T-helper 1 cell treated with Interleukin-12 subunit alpha and Interleukin-12 subunit beta and Interleukin-4 antibody, amounts not matched to agents 30 μg/mL and 1 μg/mL, for 36 hours (primary cell): ENCODE measurements around the gene CTNND2.

Source experiments
- H3K27ac Mint-ChIP-seq: one replicate; pipeline ENCODE4 v1.8.0; 2021; ENCODE audit warnings: mild to moderate bottlenecking, mixed read lengths
- H3K27me3 Mint-ChIP-seq: one replicate; pipeline ENCODE4 v1.8.0; 2021; ENCODE audit warnings: low read depth, mixed read lengths
- H3K36me3 Mint-ChIP-seq: one replicate; pipeline ENCODE4 v1.8.0; 2021; ENCODE audit warnings: low read depth, mixed read lengths
- H3K4me1 Mint-ChIP-seq: one replicate; pipeline ENCODE4 v1.8.0; 2021; ENCODE audit warnings: low read depth, mixed read lengths
- H3K4me3 Mint-ChIP-seq: one replicate; pipeline ENCODE4 v1.8.0; 2021; ENCODE audit warnings: mild to moderate bottlenecking, moderate library complexity, mixed read lengths
- H3K9me3 Mint-ChIP-seq: one replicate; pipeline ENCODE4 v1.8.0; 2021; ENCODE audit warnings: mixed read lengths

The CTNND2 gene

DNA sequence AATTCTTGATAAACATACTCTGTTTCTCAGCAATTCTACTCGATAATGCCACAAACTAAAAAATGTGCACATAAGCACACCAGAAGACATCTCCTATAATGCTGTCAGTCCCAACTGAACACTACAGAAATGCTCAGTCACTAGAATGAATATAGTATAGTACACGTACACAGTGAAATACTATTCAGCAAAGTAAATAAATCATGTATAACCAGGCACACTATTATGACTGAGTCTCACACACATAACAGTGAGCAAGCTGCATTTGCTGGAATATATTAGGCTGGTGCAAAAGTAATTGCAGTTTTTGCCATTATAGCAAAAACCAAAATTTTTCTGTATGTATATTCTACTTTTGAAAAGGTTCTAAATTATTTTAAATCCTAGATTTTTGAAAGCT, 310.2 kb downstream of the CTNND2 start:
- no peak overlapping the region for H3K27ac Mint-ChIP-seq
- no peaks in the 10 kb centered on the region for H3K36me3 Mint-ChIP-seq
- no peaks in the 10 kb centered on the region for H3K4me1 Mint-ChIP-seq
- H3K9me3 Mint-ChIP-seq: no peaks in the 10 kb centered on the region
- no peak overlapping the region for H3K4me3 Mint-ChIP-seq
- no peaks in the 10 kb centered on the region for H3K27me3 Mint-ChIP-seq

DNA sequence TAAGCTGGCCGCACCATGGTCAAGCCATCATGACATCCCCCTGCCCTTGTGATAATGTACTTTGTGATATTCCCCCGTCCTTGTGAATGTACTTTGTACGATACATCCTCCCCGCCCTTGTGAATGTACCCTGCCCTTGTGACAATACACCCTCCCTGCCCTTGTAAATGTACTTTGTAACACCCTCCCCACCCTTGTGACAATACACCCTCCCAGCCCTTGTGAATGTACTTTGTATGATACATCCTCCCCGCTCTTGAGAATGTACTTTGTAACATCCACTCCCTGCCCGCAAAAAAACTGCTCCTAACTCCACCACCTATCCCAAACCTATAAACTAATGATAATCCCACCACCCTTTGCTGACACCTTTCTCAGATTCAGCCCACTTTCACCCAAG, 313.8 kb downstream of the CTNND2 start:
- no peaks in the 10 kb centered on the region for H3K27me3 Mint-ChIP-seq
- H3K4me1 Mint-ChIP-seq: no peaks in the 10 kb centered on the region
- H3K9me3 Mint-ChIP-seq: no peaks in the 10 kb centered on the region
- H3K36me3 Mint-ChIP-seq: no peaks in the 10 kb centered on the region
- no peak overlapping the region for H3K4me3 Mint-ChIP-seq
- H3K27ac Mint-ChIP-seq: no peak overlapping the region

DNA sequence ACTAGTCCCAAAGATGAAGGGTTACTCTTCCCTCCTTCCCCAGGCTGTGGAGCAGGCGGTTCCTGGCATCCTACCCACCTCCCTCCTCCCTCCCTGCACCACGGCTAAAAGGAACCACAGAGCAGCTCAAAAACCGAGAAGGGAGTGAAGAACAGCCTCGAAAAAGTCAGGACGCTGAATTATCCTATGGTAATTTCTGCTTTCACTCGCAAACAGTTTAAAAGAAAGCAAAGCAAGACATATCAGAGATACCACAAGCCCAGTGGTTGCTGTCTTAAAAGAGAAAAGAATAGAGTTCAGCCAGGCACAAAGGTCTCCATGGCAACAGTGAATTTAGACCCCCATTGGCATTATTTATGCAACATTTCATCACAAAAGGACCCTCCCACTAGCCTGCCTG, 315.4 kb downstream of the CTNND2 start:
- Mint-ChIP-seq H3K27ac (no peak overlapping the region), H3K4me3 (no peak overlapping the region), H3K27me3 (no peaks in the 10 kb centered on the region), H3K4me1 (no peaks in the 10 kb centered on the region), H3K36me3 (no peaks in the 10 kb centered on the region), H3K9me3 (no peaks in the 10 kb centered on the region)

DNA sequence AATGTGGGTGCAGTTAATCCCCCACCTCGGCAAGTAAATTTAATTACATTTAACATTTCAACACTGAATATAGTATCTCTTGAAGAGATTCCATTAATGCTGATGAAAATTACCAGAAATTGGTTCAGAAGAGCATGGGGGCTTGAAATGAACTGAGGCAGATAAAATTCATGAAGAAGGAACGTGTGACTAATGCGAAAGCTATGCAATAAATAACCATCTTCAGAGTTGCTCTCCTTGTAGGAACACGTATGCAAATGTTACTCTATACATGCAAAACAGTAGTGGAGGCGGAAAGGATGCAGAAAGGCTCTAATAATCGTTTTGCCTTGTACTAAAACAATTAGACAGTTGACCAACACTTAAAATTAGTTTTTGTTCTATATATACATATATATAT, 320.2 kb downstream of the CTNND2 start:
- Mint-ChIP-seq H3K27ac (no peak overlapping the region), H3K9me3 (no peaks in the 10 kb centered on the region), H3K4me1 (no peaks in the 10 kb centered on the region), H3K4me3 (no peak overlapping the region), H3K36me3 (no peaks in the 10 kb centered on the region), H3K27me3 (no peaks in the 10 kb centered on the region)

DNA sequence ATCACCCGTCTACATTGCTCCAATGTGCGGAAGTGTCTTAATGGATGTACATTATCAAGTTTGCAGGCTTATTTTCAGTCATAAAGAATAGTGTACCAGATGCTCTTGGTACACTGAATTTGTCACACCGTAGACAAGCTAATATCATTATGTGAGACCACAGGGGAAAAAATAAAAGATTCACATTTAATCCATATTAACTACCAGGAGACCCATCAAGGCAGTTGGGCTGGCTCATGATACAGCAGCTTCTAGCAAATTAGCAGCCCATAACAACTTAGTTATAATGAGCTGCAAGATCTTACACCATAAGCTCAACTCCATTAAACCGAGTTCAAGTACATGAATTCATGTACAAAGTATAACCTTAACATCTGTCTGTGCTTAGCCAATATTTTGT, 324.9 kb downstream of the CTNND2 start:
- H3K27me3 Mint-ChIP-seq: no peaks in the 10 kb centered on the region
- H3K36me3 Mint-ChIP-seq: no peaks in the 10 kb centered on the region
- H3K4me3 Mint-ChIP-seq: no peak overlapping the region
- no peaks in the 10 kb centered on the region for H3K9me3 Mint-ChIP-seq
- no peak overlapping the region for H3K27ac Mint-ChIP-seq
- H3K4me1 Mint-ChIP-seq: no peaks in the 10 kb centered on the region

DNA sequence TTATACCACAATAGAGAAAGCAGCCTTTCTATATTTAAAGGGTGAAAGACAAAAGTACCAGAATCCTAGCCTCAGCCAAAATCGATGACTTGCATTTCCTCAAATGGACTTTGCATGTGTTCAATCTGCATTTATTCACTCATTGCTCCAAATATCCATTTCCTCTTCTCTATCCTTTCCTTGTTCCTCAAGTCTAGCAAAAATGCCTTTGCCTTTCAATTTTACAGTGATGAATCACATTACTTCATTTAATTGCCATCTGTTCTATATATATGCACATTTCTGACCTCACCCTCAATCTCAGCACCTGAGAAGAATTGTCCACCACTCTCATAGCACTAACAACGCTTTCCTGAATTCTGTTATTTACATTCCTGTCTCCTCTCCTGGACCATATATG, 329.5 kb downstream of the CTNND2 start:
- no peaks in the 10 kb centered on the region for H3K36me3 Mint-ChIP-seq
- no peaks in the 10 kb centered on the region for H3K9me3 Mint-ChIP-seq
- H3K4me1 Mint-ChIP-seq: no peaks in the 10 kb centered on the region
- H3K27me3 Mint-ChIP-seq: no peaks in the 10 kb centered on the region
- no peak overlapping the region for H3K27ac Mint-ChIP-seq
- H3K4me3 Mint-ChIP-seq: no peak overlapping the region

DNA sequence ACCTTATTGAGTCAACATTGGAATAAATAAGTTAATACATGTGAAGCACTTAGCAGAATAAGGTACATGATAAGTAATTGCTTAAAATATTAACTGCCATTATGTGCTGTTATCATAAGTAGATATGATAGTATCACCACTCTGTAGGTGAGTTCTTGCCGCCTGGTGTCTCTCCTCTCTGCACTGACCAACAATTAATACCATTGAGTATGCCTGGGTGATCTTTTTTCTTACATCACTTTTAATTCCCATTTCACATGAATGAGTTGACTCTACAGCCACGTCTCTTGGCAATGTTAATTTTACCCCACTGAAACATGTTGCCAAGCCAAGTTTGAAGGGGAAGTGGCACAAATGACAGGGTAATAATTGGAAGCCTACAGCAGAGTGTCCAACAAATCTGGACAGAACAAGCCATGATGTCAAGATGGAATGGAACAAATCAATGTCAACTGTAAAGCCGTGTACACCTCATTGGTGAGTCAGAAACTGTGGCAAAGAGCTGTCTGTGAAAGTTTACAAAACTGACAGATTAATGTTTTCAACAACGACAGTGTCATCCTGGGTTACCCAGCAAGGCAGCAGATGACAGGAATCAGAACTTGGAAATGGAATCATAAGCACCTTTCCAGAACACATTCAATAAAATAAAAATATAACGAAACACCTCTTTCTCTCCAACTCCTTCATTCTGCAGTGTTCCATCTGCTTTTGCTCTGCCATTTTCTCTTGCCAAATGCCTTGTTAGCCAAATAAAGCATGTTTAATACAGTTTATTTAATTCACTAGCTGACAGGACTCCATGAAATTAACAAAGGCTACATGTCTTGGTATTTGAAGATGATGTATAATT, 330.9 kb downstream of the CTNND2 start:
- H3K9me3 Mint-ChIP-seq: no peaks in the 10 kb centered on the region
- no peak overlapping the region for H3K4me3 Mint-ChIP-seq
- H3K27me3 Mint-ChIP-seq: no peaks in the 10 kb centered on the region
- H3K36me3 Mint-ChIP-seq: no peaks in the 10 kb centered on the region
- no peaks in the 10 kb centered on the region for H3K4me1 Mint-ChIP-seq
- no peak overlapping the region for H3K27ac Mint-ChIP-seq

DNA sequence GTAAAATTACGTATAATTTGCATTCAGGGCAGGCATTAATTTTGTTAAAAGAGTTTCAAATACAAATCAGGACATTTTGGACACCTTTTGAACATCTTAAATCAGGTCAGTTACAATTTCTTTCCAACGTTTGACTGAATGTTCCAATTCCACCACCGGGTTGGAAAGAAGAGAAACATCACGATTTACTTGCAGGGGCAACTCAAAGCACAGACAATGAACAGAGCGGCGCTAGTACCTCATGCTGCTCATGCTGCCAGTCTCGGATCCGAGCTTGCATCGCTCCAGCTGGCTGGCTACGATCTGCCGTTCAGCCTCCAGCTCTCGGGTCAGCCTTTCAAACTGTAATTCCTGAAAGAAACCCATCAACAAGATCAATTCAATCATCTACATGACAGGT, 339.5 kb downstream of the CTNND2 start:
- no peak overlapping the region for H3K27ac Mint-ChIP-seq
- H3K36me3 Mint-ChIP-seq: no peaks in the 10 kb centered on the region
- H3K27me3 Mint-ChIP-seq: no peaks in the 10 kb centered on the region
- no peaks in the 10 kb centered on the region for H3K4me1 Mint-ChIP-seq
- no peaks in the 10 kb centered on the region for H3K9me3 Mint-ChIP-seq
- no peak overlapping the region for H3K4me3 Mint-ChIP-seq

DNA sequence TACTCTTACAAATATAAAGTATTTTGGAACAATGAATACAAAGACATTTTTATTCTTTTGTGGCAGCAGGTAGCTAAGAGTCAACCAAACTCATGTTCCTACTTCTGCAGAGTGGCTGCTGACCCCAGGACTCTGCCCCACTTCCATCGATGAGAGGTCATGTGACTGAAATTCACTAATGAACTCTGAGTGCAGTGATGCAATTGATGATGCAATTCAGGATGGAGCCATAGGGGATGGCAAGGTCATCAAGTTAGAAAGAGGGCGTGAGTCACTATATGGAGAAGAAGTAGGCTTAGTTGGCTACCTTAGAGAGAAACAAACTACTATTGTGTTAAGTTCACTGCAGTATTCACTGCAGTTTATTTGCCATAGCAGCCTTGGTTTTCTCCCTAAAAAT, 340.4 kb downstream of the CTNND2 start:
- H3K27ac Mint-ChIP-seq: no peak overlapping the region
- no peaks in the 10 kb centered on the region for H3K9me3 Mint-ChIP-seq
- H3K4me1 Mint-ChIP-seq: no peaks in the 10 kb centered on the region
- H3K27me3 Mint-ChIP-seq: no peaks in the 10 kb centered on the region
- no peak overlapping the region for H3K4me3 Mint-ChIP-seq
- no peaks in the 10 kb centered on the region for H3K36me3 Mint-ChIP-seq

DNA sequence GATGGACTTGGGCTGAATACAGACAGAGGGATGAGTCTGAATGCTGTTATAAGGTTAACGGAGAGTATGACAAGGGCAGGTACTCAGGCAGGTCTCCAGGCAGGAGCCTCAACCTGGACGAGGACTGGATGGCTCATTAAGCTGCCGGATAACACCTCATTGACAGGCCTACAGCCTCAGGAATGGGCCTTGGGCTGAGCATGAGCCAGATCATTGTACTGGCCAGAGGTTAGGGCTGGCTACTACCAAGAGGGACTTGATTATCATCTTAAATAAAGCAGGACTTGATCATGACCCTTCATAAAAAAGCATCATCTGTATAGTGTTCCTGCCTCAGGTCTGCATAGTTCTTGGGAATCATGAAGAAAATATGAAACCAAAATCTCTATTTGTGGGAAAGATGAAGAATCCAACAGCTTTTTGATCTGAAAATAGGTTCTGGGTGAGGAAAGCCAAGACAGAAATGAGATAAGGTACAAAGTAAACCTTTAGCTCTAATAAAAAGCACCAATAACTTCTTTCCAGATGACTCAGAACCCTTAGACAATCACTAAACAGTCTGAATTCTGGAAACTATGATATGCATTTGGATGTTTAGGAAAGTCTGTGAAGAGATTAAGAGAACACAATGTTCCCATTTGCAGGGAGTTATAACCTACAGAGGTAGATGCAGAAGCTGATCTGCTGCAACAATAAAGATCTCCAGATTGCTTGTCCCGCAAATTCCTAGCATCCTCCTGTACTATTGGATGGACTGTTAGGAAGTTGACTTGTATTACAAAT, 343.1 kb downstream of the CTNND2 start:
- Mint-ChIP-seq H3K27ac (no peak overlapping the region), H3K4me1 (no peaks in the 10 kb centered on the region), H3K27me3 (no peaks in the 10 kb centered on the region), H3K9me3 (no peaks in the 10 kb centered on the region), H3K4me3 (no peak overlapping the region), H3K36me3 (no peaks in the 10 kb centered on the region)

DNA sequence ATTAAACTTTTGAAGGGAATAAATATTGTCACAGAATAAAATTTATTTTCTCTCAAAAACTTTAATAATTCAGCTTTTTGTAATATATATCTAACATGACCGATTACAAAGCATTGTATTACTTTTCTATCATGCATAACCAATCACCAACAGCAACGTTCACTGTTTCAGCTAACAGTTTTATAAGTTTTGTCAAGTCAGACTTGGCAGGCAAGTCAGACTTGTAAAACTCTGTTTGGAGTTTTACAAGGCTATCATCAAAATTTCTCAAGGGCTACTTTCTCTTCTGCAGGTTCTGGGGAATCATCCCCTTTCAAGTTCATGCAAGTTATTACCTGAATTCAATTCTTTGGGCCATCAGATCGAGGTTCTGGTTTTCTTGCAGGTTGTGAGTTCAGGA, 347.2 kb downstream of the CTNND2 start:
- no peaks in the 10 kb centered on the region for H3K9me3 Mint-ChIP-seq
- H3K4me3 Mint-ChIP-seq: no peak overlapping the region
- H3K36me3 Mint-ChIP-seq: no peaks in the 10 kb centered on the region
- H3K27ac Mint-ChIP-seq: no peak overlapping the region
- H3K4me1 Mint-ChIP-seq: no peaks in the 10 kb centered on the region
- no peaks in the 10 kb centered on the region for H3K27me3 Mint-ChIP-seq

DNA sequence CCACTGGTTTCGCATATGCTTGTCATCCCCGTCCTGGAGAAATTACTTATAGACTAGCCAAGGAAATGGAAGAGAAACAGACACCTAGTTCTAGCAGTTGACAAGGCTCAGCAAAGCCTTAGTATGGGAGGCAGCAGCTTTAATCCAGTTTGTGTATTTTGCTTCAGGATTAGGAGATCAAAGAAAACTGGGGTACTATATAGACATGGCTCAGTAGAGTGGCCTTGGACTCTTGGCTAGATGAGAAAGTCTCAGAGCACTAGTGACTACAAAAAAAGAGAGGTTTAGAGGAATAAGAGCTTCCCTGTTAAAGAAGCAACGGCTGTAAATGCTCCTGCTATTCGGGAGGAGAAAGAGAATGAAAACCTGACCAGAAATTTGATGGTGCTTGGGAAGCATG, 349.1 kb downstream of the CTNND2 start:
- H3K36me3 Mint-ChIP-seq: no peaks in the 10 kb centered on the region

DNA sequence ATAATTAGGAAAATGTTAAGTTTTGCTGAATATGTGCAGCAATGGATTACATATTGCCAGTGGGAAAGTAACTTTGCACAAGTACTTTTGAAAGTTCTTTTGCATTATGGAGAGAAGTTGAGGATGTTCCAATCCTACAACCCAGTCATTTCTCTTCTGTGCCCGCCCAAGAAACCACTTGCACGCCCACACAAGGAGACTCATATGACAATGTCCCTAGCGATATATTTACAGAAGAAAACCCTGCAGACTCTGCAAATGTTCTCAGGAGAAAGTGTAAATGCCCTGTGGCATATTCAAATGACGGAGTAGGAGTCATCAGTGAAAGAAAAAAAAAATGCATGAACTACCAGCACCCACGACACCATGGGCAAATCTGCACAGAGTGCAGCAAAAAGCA, 356.5 kb downstream of the CTNND2 start:
- no peaks in the 10 kb centered on the region for H3K9me3 Mint-ChIP-seq
- H3K36me3 Mint-ChIP-seq: no peaks in the 10 kb centered on the region
- H3K27me3 Mint-ChIP-seq: no peaks in the 10 kb centered on the region
- H3K4me3 Mint-ChIP-seq: no peak overlapping the region
- H3K27ac Mint-ChIP-seq: no peak overlapping the region
- no peaks in the 10 kb centered on the region for H3K4me1 Mint-ChIP-seq

More for the DNA sequence above, 349.1 kb downstream of the CTNND2 start:
- H3K9me3 Mint-ChIP-seq: no peaks in the 10 kb centered on the region
- no peak overlapping the region for H3K27ac Mint-ChIP-seq
- H3K4me3 Mint-ChIP-seq: no peak overlapping the region
- H3K27me3 Mint-ChIP-seq: no peaks in the 10 kb centered on the region
- no peaks in the 10 kb centered on the region for H3K4me1 Mint-ChIP-seq

DNA sequence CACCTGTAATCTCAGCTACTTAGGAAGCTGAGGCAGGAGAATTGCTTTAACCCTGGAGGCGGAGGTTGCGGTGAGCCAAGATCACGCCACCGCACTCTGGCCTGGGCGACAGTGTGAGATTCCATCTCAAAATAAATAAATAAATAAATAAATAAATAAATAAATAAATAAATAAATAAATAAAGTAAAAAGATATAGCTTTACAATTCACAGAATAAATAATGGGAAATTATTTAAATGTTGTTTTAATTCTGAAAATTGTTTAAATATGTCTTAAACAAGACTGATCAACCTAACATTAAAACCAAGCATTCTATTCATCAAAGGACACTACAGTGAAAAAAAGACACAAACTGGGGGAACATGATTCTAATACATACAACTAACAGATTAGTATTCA, 357.1 kb downstream of the CTNND2 start:
- H3K27ac Mint-ChIP-seq: no peak overlapping the region
- H3K27me3 Mint-ChIP-seq: no peaks in the 10 kb centered on the region
- H3K9me3 Mint-ChIP-seq: no peaks in the 10 kb centered on the region
- H3K4me3 Mint-ChIP-seq: no peak overlapping the region
- H3K4me1 Mint-ChIP-seq: no peaks in the 10 kb centered on the region
- no peaks in the 10 kb centered on the region for H3K36me3 Mint-ChIP-seq

DNA sequence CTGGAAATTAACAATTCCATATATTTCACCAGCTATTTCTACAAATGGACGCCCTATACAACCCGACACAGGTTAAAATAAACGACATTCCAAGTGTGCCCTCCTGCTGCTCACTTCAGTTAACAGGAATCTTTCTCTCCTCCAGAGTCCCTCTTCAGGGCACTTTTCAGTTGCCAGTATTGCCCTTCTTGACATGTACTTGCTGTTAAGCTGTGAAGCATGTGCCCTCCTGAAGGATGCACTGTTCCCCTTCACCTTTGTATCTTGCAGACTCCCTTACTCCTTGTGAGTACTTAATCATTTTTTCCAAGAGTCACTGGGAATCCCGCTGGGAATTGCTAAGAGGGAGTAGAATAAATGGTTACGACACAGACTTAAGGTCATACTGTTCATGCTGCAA, 364.1 kb downstream of the CTNND2 start:
- no peaks in the 10 kb centered on the region for H3K9me3 Mint-ChIP-seq
- no peaks in the 10 kb centered on the region for H3K27me3 Mint-ChIP-seq

More for the DNA sequence above, 364.1 kb downstream of the CTNND2 start:
- H3K4me3 Mint-ChIP-seq: no peak overlapping the region
- H3K4me1 Mint-ChIP-seq: no peaks in the 10 kb centered on the region
- no peaks in the 10 kb centered on the region for H3K36me3 Mint-ChIP-seq
- no peak overlapping the region for H3K27ac Mint-ChIP-seq
